Dermis blood vessel endothelial cell (primary cell): ENCODE results near the gene LASP1NB. TPM values are rescaled to one million over a fixed set of nuclear protein-coding genes. Genes with fewer than 3 reads are reported as not detected.
A peak's percentile ranks its signal among the peaks of the same experiment; 100 is the strongest.
"Not testable (repeated sequence)": the region's sequence is repeated elsewhere in the genome, so short reads cannot be mapped to it uniquely, and the experiment has no call there.

Experiments
- DNase-seq: peaks from one replicate; pipeline ENCODE4 v3.0.0; 2010
- total RNA-seq: library from RNA; depleted of rRNA; stranded (reverse); fragments of >200 nt; gene quantifications from 2 replicates; pipeline ENCODE4 v1.2.3, GENCODE V29; 2014

LASP1NB gene

GRCh38 chr17:38967290-38967738 lies 41.9 kb downstream of the LASP1NB start, which contains the start of gene FBXO47:
FBXO47 (minus strand) TSS chr17:38967403; CDS start chr17:38963025, 4,378 bp downstream.
- DNase-seq: peak; percentile 92

- no peak for DNase-seq
Measured at GRCh38 chr17:38969281-38969680, 43.9 kb downstream of the LASP1NB start.

DNA sequence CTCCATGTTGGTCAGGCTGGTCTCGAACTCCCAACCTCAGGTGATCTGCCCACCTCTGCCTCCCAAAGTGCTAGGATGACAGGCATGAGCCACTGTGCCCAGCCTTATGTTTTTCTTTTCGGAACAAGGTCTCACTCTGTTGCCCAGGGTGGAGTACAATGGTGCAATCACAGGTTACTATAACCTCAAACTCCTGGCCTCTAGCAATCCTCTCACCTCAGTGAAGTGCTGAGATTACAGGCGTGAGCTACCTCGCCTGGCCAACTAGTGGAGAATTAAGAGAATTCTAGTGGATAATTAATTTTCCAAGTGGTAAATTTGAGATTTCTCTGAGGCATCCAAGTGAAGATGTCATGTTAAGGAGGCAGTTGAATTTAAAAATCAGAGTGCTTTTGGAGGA lies 44.7 kb downstream of the LASP1NB start:
- no peak for DNase-seq

GRCh38 chr17:38970804-38971203 lies 45.4 kb downstream of the LASP1NB start:
- no peak for DNase-seq

- not testable (repeated sequence) for DNase-seq
Measured at GRCh38 chr17:38976187-38976551, 50.8 kb downstream of the LASP1NB start.

GRCh38 chr17:38978180-38978579 lies 52.8 kb downstream of the LASP1NB start:
- DNase-seq: no peak

Other genes starting within 250 kb of the LASP1NB start
- 23.9 and 25.9 TPM in 2 replicates for gene MLLT6, start 220.3 kb upstream of the LASP1NB start, total RNA-seq
- 1.7 and 3.4 TPM in 2 replicates for gene CISD3, start 195.3 kb upstream of the LASP1NB start, total RNA-seq
- gene PCGF2, start 177.3 kb upstream of the LASP1NB start, total RNA-seq: 2.4 and 7.8 TPM in 2 replicates
- 188 and 348 TPM in 2 replicates for gene PSMB3, start 172.9 kb upstream of the LASP1NB start, total RNA-seq
- gene PIP4K2B, start 126.1 kb upstream of the LASP1NB start, total RNA-seq: 55.3 and 76.7 TPM in 2 replicates
- 11.7 and 13.1 TPM in 2 replicates for gene CWC25, start 100.3 kb upstream of the LASP1NB start, total RNA-seq
- 921 and 1,590 TPM in 2 replicates for gene RPL23, start 71.9 kb upstream of the LASP1NB start, total RNA-seq
- gene LASP1, start 55.6 kb upstream of the LASP1NB start, total RNA-seq: 104 and 199 TPM in 2 replicates
- not detected in 2 replicates for gene FBXO47, start 41.8 kb downstream of the LASP1NB start, total RNA-seq
- gene PLXDC1, start 226.0 kb downstream of the LASP1NB start, total RNA-seq: not detected in 2 replicates
- gene ARL5C, start 240.5 kb downstream of the LASP1NB start, total RNA-seq: not detected in 2 replicates